Mammary epithelial cell (primary cell): ENCODE data around the gene EPOP.

Source experiments
- CTCF ChIP-seq, 2 donors: IDR thresholded peaks in 1 of 2; conservative IDR thresholded peaks in 1 of 2; 2 replicates each; pipeline ENCODE4 v1.5.1; 2011 to 2012; ENCODE audit warnings: inconsistent platforms in 2 of 2, low read length in 2 of 2, mild to moderate bottlenecking in 2 of 2, control low read depth in 1 of 2, low read depth in 1 of 2; ENCODE audit not compliant: insufficient read depth in 1 of 2; ENCODE audit errors: extremely low read depth in 1 of 2
- EZH2 ChIP-seq: IDR thresholded peaks from 2 replicates; pipeline ENCODE4 v1.6.1; 2012; ENCODE audit warnings: low read length, inconsistent platforms, borderline replicate concordance

- no peak for TF ChIP-seq CTCF (conservative IDR thresholded peaks at IDR 0.05 in 1 of 2, IDR thresholded peaks at IDR 0.05 in 1 of 2; ENCODE audit: extremely low read depth in 1 of 2, insufficient read depth in 1 of 2, low read depth in 1 of 2, low read length in 2 of 2)
- TF ChIP-seq EZH2 = no peak
These were observed 33.1 kb upstream of the EPOP start for GRCh38 chr17:38707678-38708351.
